ENCODE data around the gene GUCY2D.

The GUCY2D gene

DNA sequence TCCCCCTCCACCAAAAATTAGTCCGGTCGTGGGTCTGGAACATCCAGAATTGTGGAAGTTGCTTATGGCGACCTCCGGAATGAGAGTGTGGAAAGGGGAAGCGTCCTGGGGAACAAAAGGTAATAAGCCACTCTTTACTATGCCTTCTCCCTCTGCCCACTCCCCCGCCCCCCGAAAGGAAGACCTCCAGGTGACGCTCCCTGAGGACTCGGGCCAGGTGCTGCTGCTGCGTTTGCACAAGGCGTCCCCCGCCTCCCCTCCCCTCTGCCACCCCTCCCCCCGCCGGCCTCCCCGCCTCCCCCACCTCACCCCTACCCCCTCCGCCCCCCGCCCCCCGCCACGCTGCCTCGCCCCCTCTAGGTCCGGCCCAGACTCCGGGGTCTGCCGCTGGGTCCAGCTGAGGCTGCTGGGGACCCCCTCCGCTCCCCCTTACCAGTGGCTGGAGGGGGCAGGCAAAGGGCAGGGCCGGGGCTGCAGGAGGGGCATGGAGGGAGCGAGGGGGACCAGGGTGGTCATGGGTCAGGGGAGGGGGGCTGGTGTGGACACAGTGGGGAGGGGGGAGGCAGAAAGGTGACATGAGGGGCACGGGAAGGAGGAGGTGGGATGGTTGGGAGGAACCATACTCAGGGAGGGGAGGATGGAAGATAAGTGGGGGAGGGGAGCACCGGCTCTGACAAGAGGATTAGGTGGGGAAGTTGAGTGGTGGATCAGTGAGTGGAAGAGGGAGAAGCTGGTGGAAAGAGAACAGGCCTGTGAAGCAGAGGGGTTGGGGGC lies 61.5 kb downstream of the GUCY2D start:
- no peak for DNase-seq

DNA sequence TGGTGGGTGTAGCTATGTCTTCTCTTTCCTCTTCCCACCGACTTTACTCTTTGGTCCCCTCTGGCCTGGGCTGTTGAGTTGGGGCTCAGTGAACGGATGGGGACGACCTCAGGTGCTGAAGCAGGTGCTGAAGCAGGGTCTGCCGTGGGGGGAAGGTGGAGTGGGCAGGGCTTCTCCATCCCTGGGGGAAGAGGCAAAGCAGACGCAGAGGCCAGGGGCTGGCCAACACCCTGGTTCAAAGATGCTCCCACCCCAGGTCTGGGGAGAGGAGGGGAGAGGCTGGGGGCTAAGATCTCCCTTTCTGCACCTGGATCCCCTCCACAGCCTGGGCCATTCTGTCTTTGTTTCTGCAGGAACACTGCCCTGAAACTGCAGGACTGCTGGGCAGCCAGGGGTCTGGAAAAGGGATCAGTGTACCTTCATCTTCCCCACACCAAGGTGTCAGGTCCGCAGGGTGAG lies 62.2 kb downstream of the GUCY2D start:
- no peak for DNase-seq

GRCh38 chr17:8066841-8067775 lies 64.7 kb downstream of the GUCY2D start:
- no peak for DNase-seq

DNA sequence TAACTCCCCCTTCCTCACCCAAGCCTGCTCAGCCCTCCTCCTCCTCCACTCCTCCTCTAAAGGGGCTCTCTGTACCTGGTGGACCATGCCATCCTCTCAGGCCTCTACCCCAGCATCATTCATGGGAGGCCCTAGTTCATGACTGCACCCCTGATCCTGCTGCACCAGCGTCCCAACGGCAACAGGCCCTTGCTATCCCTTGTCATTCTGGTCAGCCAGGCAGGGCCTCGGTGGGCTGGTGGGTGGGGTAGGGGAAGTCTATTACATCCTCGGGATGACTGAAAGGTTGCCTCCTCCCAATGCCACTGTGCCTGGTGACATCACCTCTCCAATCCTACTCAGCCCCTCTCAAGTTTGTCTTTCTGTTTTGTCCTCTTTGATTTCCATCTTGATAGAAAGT lies 65.4 kb downstream of the GUCY2D start:
- no peak for DNase-seq

DNA sequence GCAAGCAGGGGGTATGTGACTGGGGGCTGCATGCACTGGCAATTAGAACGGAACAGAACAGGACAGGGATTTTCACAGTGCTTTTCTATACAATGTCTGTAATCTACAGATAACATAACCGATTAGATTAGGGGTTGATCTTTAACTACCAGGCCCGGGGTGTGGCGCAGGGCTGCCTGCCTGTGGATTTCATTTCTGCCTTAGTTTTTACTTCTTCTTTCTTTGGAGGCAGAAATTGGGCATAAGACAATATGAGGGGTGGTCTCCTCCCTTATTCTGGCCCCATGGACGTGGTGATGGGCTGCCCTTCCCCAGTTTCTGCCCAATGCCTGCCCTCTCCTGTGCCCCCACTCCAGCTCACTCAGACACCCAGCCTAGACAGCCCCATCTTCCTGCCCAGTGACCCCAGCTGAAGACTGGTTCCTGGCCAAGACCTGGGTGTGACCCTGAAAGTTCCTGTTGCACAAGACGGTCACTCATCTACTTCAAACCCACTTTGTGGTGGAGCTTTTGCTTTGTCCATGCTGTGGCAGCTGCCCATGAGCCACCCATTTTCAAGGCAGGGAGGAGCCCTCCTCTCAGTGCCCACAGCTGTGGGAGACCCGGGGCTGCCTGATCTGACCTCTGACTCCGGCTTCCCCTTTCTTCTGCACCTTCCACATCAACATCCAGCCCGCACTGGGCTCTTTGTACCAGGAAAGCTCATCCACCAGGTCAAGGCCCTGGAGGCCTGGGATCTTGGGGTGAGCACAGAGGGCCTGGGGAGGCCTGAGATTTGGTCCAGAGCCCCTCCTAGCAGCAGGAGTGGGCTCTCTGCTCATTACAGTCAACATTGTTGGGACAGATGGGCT lies 66.5 kb downstream of the GUCY2D start:
- DNase-seq: no peak

GRCh38 chr17:8069587-8069860 lies 67.1 kb downstream of the GUCY2D start:
- DNase-seq: no peak
